ENCODE results near the gene ZEB2. TPM values are rescaled to one million over a fixed set of nuclear protein-coding genes. Genes with fewer than 3 reads are reported as not detected.

ZEB2 gene
- total and polyA plus RNA-seq, 12 donors = 17.2 to 99.5 (median 83.0) TPM

DNA sequence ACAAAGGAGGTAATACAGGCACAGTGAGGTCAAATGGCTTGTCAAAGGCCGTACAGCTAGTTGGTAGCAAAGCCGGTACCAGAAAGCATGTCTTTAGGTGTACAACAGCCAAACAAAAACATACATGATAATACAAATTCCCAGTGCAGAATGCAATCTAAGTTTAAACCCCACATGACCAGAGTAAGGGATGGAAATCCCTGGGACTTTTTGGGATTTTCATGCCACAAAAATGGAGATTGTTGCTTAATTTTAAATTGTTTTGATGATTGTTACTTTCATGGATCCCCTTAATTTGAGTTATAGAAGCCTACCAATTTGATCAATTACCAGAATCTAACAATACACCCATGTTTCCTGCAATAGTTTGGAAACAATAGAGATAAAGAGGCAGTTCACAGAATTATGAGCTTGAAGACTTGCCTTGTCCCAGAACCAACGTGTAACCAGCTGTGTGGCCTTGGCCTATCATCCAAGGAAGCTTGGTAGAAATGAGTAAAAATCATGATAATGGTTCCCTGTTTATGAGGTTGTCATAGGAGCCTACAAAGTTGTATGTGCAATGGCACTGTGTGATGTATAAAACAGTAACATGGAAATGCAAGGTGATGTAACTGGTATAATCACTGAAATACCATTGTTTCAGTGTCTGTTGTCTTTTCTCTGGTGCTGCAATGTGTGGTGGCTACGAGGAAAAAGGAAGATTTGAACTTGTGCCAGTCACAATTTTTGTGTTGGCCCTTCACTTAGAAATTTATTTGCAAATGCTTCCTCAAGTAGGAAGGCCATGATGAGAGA lies 85.3 kb downstream of the ZEB2 start:
- Histone ChIP-seq H3K27ac (peak overlapping the region in 1 of 10 donors; percentile 12), H3K9me3 (no peaks in the 10 kb centered on the region), H3K27me3 (no peaks in the 10 kb centered on the region), H3K4me1 (peaks cover 0 to 94% (median 34%) of the 10 kb centered on the region in 9 donors), H3K36me3 (peaks cover 0 to 36% (median 0%) of the 10 kb centered on the region in 9 donors), H3K4me3 (no peak overlapping the region)
- no peak for ATAC-seq
- WGBS, 2 donors = 67 to 79% methylated on average over 4 of the region's 4 CpGs
- TF ChIP-seq, protein P1, sequence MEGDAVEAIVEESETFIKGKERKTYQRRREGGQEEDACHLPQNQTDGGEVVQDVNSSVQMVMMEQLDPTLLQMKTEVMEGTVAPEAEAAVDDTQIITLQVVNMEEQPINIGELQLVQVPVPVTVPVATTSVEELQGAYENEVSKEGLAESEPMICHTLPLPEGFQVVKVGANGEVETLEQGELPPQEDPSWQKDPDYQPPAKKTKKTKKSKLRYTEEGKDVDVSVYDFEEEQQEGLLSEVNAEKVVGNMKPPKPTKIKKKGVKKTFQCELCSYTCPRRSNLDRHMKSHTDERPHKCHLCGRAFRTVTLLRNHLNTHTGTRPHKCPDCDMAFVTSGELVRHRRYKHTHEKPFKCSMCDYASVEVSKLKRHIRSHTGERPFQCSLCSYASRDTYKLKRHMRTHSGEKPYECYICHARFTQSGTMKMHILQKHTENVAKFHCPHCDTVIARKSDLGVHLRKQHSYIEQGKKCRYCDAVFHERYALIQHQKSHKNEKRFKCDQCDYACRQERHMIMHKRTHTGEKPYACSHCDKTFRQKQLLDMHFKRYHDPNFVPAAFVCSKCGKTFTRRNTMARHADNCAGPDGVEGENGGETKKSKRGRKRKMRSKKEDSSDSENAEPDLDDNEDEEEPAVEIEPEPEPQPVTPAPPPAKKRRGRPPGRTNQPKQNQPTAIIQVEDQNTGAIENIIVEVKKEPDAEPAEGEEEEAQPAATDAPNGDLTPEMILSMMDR (IDR thresholded peaks at IDR 0.05) = no peak
- intact Hi-C loops (cut with DNase I) = loop anchor here in 1 of 10 donors (5.0 kb wide), 1 partner anchor 78 kb away; no protein-coding TSS in a partner anchor
- no peak for DNase-seq

- Histone ChIP-seq H3K27ac (peak overlapping the region in 3 of 10 donors; percentile 24 to 86 (median 78)), H3K36me3 (peaks cover 0 to 50% (median 0%) of the 10 kb centered on the region in 9 donors), H3K4me3 (no peak overlapping the region), H3K4me1 (peaks cover 0 to 93% (median 48%) of the 10 kb centered on the region in 9 donors), H3K9me3 (no peaks in the 10 kb centered on the region), H3K27me3 (no peaks in the 10 kb centered on the region)
- TF ChIP-seq, protein P1 (IDR thresholded peaks at IDR 0.05) = no peak
- no peak for DNase-seq
- WGBS, 2 donors = 64 to 76% methylated on average over 1 of the region's 1 CpG
- no peak for ATAC-seq
- intact Hi-C loops (cut with DNase I) = loop anchor here in 1 of 10 donors (5.0 kb wide), 1 partner anchor 79 kb away; no protein-coding TSS in a partner anchor
Measured at GRCh38 chr2:144432921-144433320, 87.0 kb downstream of the ZEB2 start.

DNA sequence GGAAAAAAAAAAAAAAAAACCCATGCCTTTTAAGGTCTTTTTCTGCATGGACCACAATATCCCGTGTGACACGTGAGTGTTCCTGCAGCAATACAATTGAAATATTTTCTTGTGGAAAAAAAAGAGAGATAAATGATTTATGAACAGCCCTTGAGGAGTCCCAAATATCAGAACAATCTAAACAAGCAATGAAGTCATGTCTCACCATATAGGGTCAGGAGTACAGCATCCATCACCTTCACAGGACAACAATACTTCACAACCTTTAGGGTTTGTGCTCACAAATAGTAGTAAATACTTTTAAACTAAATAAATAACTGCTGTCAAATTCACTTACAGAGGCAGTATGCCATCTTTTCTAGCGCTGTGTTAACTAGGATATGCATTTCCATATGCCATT lies 87.9 kb downstream of the ZEB2 start:
- Histone ChIP-seq H3K4me3 (peak overlapping the region in 1 of 10 donors; percentile 35), H3K27ac (peak overlapping the region in 8 of 10 donors; percentile 57 to 86 (median 80)), H3K4me1 (peaks cover 0 to 93% (median 55%) of the 10 kb centered on the region in 9 donors), H3K27me3 (no peaks in the 10 kb centered on the region), H3K9me3 (no peaks in the 10 kb centered on the region), H3K36me3 (peaks cover 0 to 56% (median 0%) of the 10 kb centered on the region in 9 donors)
- TF ChIP-seq, protein P1 (IDR thresholded peaks at IDR 0.05) = no peak
- no peak for DNase-seq
- no peak for ATAC-seq
- intact Hi-C loops (cut with DNase I) = loop anchor here in 1 of 10 donors (5.0 kb wide), 1 partner anchor 80 kb away; no protein-coding TSS in a partner anchor
- WGBS, 2 donors = 62 to 78% methylated on average over 3 of the region's 3 CpGs

GRCh38 chr2:144431392-144431783 lies 88.5 kb downstream of the ZEB2 start:
- Histone ChIP-seq H3K27me3 (no peaks in the 10 kb centered on the region), H3K4me3 (peak overlapping the region in 9 of 10 donors; percentile 5 to 44 (median 32)), H3K27ac (peak overlapping the region; percentile 57 to 86 (median 78)), H3K9me3 (no peaks in the 10 kb centered on the region), H3K4me1 (peaks cover 0 to 94% (median 60%) of the 10 kb centered on the region in 9 donors), H3K36me3 (peaks cover 0 to 60% (median 0%) of the 10 kb centered on the region in 9 donors)
- DNase-seq (no peak), ATAC-seq (peak in 3 of 8 donors; percentile 18 to 26 (median 23))
- TF ChIP-seq, protein P1 (IDR thresholded peaks at IDR 0.05) = no peak
- WGBS, 2 donors = 26 to 31% methylated on average over 8 of the region's 8 CpGs
- intact Hi-C loops (cut with DNase I) = loop anchor here in 1 of 10 donors (5.0 kb wide), 1 partner anchor 81 kb away; no protein-coding TSS in a partner anchor
